IMR-90 (cell line): ENCODE measurements around the gene ASRGL1. TPM values are rescaled to one million over a fixed set of nuclear protein-coding genes. Genes with fewer than 3 reads are reported as not detected.

Experiments
- ATAC-seq: fragments of 200-7000 bp; cut with Tn5 transposase; 2 replicates; pipeline ENCODE4 v1.9.1; 2020; ENCODE audit warnings: low read depth, mild to moderate bottlenecking, moderate library complexity
- BruUV-seq: library from RNA; stranded (reverse); fragments of 400-500 nt; replicated peaks from 2 replicates; lab custom pipeline; 2021; lab: Mats Ljungman, UMichigan
- CTCF ChIA-PET: fragments of 300-600 bp; formaldehyde crosslinking; extraction: SDS; loops from one replicate; lab custom pipeline; 2021; ENCODE audit warnings: antibody characterized with exemption; lab: Yijun Ruan, JAX
- POLR2A ChIA-PET: fragments of 300-600 bp; sonication (Branson Sonifier 250); formaldehyde crosslinking; loops from one replicate; lab custom pipeline; 2022; ENCODE audit warnings: antibody characterized with exemption; ENCODE audit not compliant: unreplicated experiment; lab: Charles Lee
- DNase-seq: peaks from one replicate; pipeline ENCODE4 v3.0.0; 2013
- H2AFZ ChIP-seq: replicated peaks from 2 replicates; pipeline ENCODE3; 2013; ENCODE audit warnings: low read length, mild to moderate bottlenecking; ENCODE audit not compliant: poor library complexity
- H2AK5ac ChIP-seq: 2 replicates; pipeline ENCODE4 v1.6.1; 2013; ENCODE audit warnings: low read depth, low read length, inconsistent platforms
- H2AK9ac ChIP-seq: replicated peaks from 2 replicates; pipeline ENCODE3; 2013; ENCODE audit warnings: mild to moderate bottlenecking, low read depth, low read length, moderate library complexity; ENCODE audit not compliant: poor library complexity
- H2BK120ac ChIP-seq: 2 replicates; pipeline ENCODE4 v1.6.1; 2013; ENCODE audit warnings: low read depth, low read length, inconsistent platforms
- H2BK15ac ChIP-seq: 3 replicates; pipeline ENCODE4 v1.6.1; 2013; ENCODE audit warnings: low read depth, low read length, inconsistent platforms
- H2BK20ac ChIP-seq: 2 replicates; pipeline ENCODE4 v1.6.1; 2013; ENCODE audit warnings: low read depth, mild to moderate bottlenecking, inconsistent platforms, low read length, moderate library complexity
- H2BK5ac ChIP-seq: 2 replicates; pipeline ENCODE4 v1.6.1; 2013; ENCODE audit warnings: mild to moderate bottlenecking, low read depth, low read length, inconsistent platforms; ENCODE audit not compliant: poor library complexity, severe bottlenecking
- H3K14ac ChIP-seq: replicated peaks from 2 replicates; pipeline ENCODE4 v1.6.1; 2013; ENCODE audit warnings: low read depth, low read length, inconsistent platforms
- H3K18ac ChIP-seq: 2 replicates; pipeline ENCODE4 v1.6.1; 2013; ENCODE audit warnings: low read depth, low read length, control low read depth
- H3K23ac ChIP-seq: 2 replicates; pipeline ENCODE4 v1.6.1; 2013; ENCODE audit warnings: low read depth, low read length, inconsistent platforms
- H3K27ac ChIP-seq: 2 replicates; pipeline ENCODE4 v1.5.1; 2013; ENCODE audit warnings: mild to moderate bottlenecking, control low read depth, low read length; ENCODE audit not compliant: insufficient read depth
- H3K27me3 ChIP-seq: 2 replicates; pipeline ENCODE4 v1.6.1; 2013; ENCODE audit warnings: low read length; ENCODE audit not compliant: control insufficient read depth, insufficient read depth
- H3K36me3 ChIP-seq: 2 replicates; pipeline ENCODE4 v1.6.1; 2013; ENCODE audit warnings: low read length, mixed read lengths; ENCODE audit not compliant: control insufficient read depth, insufficient read depth
- H3K4ac ChIP-seq: 2 replicates; pipeline ENCODE4 v1.6.1; 2013; ENCODE audit warnings: low read depth, low read length, inconsistent platforms
- H3K4me1 ChIP-seq: 2 replicates; pipeline ENCODE4 v1.6.1; 2013; ENCODE audit warnings: low read length, mixed read lengths; ENCODE audit not compliant: control insufficient read depth, insufficient read depth
- H3K4me2 ChIP-seq: 2 replicates; pipeline ENCODE4 v1.6.1; 2013; ENCODE audit warnings: low read depth, mild to moderate bottlenecking, control low read depth, low read length, moderate library complexity
- H3K4me3 ChIP-seq: 2 replicates; pipeline ENCODE4 v1.5.1; 2013; ENCODE audit warnings: low read depth, mild to moderate bottlenecking, control low read depth, low read length, moderate library complexity; ENCODE audit not compliant: insufficient read depth
- H3K56ac ChIP-seq: 2 replicates; pipeline ENCODE4 v1.6.1; 2013; ENCODE audit warnings: low read length, inconsistent platforms; ENCODE audit not compliant: insufficient read depth; ENCODE audit errors: extremely low read depth
- H3K79me1 ChIP-seq, 2 experiments: 2 replicates each; pipeline ENCODE4 v1.6.1; 2013; ENCODE audit warnings: low read length in 2 of 2, inconsistent platforms in 1 of 2, low read depth in 1 of 2
- H3K9ac ChIP-seq: 2 replicates; pipeline ENCODE4 v1.6.1; 2013; ENCODE audit warnings: low read depth, low read length, control low read depth
- H3K9me1 ChIP-seq: 2 replicates; pipeline ENCODE4 v1.6.1; 2013; ENCODE audit warnings: low read length, inconsistent platforms; ENCODE audit not compliant: insufficient read depth
- H3K9me3 ChIP-seq: 2 replicates; pipeline ENCODE4 v1.6.1; 2013; ENCODE audit warnings: low read length; ENCODE audit not compliant: control insufficient read depth, insufficient read depth
- H4K20me1 ChIP-seq: 2 replicates; pipeline ENCODE4 v1.6.1; 2013; ENCODE audit warnings: low read length, inconsistent platforms; ENCODE audit not compliant: insufficient read depth
- H4K5ac ChIP-seq: 2 replicates; pipeline ENCODE4 v1.6.1; 2013; ENCODE audit warnings: mild to moderate bottlenecking, low read depth, low read length, control low read depth
- H4K8ac ChIP-seq, 2 experiments: 2 replicates each; pipeline ENCODE4 v1.6.1; 2013; ENCODE audit warnings: low read depth in 2 of 2, low read length in 2 of 2, control low read depth in 1 of 2, inconsistent platforms in 1 of 2
- H4K91ac ChIP-seq: 2 replicates; pipeline ENCODE4 v1.6.1; 2013; ENCODE audit warnings: low read depth, low read length, inconsistent platforms; ENCODE audit not compliant: insufficient read depth
- CEBPB ChIP-seq: IDR thresholded peaks from 2 replicates; pipeline ENCODE4 v1.6.1; 2012; ENCODE audit warnings: low read depth, low read length, improper control_type of control experiment
- CHD1 ChIP-seq: IDR thresholded peaks from 2 replicates; pipeline ENCODE4 v1.6.1; 2012; ENCODE audit warnings: low read depth, low read length, improper control_type of control experiment
- ELK1 ChIP-seq: fragments of 150-350 bp; IDR thresholded peaks from 2 replicates; pipeline ENCODE4 v1.6.1; 2016; ENCODE audit warnings: low read depth, mild to moderate bottlenecking, low read length, moderate library complexity, borderline replicate concordance
- FOS ChIP-seq: fragments of 150-350 bp; IDR thresholded peaks from 2 replicates; pipeline ENCODE4 v1.6.1; 2016; ENCODE audit warnings: low read depth, low read length
- MAFK ChIP-seq: IDR thresholded peaks from 2 replicates; pipeline ENCODE4 v1.6.1; 2012; ENCODE audit warnings: low read depth, low read length, improper control_type of control experiment
- MAZ ChIP-seq: IDR thresholded peaks from 2 replicates; pipeline ENCODE4 v1.6.1; 2012; ENCODE audit warnings: low read depth, mild to moderate bottlenecking, low read length, improper control_type of control experiment, moderate library complexity, borderline replicate concordance
- MXI1 ChIP-seq: IDR thresholded peaks from 2 replicates; pipeline ENCODE4 v1.6.1; 2012; ENCODE audit warnings: low read depth, mild to moderate bottlenecking, low read length, moderate library complexity, borderline replicate concordance
- NFE2L2 ChIP-seq: fragments of 150-350 bp; IDR thresholded peaks from 2 replicates; pipeline ENCODE4 v1.6.1; 2016; ENCODE audit warnings: low read depth, mild to moderate bottlenecking, low read length
- POLR2A ChIP-seq: IDR thresholded peaks from 2 replicates; pipeline ENCODE4 v1.6.1; 2012; ENCODE audit warnings: mild to moderate bottlenecking, low read depth, low read length
- RCOR1 ChIP-seq: IDR thresholded peaks from 2 replicates; pipeline ENCODE4 v1.6.1; 2012; ENCODE audit warnings: mild to moderate bottlenecking, low read length, improper control_type of control experiment; ENCODE audit not compliant: insufficient replicate concordance
- RFX5 ChIP-seq: IDR thresholded peaks from 2 replicates; pipeline ENCODE4 v1.8.0; 2012; ENCODE audit warnings: low read depth, mild to moderate bottlenecking, low read length, moderate library complexity
- SMC3 ChIP-seq: fragments of 150-350 bp; IDR thresholded peaks from 2 replicates; pipeline ENCODE4 v1.6.1; 2016; ENCODE audit warnings: low read depth, mild to moderate bottlenecking, antibody characterized with exemption, low read length, moderate library complexity
- WGBS, 2 experiments: methylation state at CpG; one replicate each; pipeline versions ENCODE4 v1.1.5 to v1.1.7; 2013; ENCODE audit warnings: missing lambda C conversion rate in 2 of 2; ENCODE audit not compliant: insufficient read length in 1 of 2; ENCODE audit errors: extremely low coverage in 2 of 2; 5-methylcytosine and 5-hydroxymethylcytosine counted together
- dilution Hi-C: fragments of 300-500 bp; cut with HindIII; formaldehyde crosslinking; loops from one replicate; pipeline ENCODE4 v1.14.3; 2018; ENCODE audit warnings: low sequenced_read_pairs; ENCODE audit not compliant: unreplicated experiment
- in situ Hi-C: fragments of 300-500 bp; cut with MboI; formaldehyde crosslinking; loops from 3 replicates; pipeline ENCODE4 v1.14.3; 2019; ENCODE audit warnings: low sequenced_read_pairs, inconsistent platforms, mixed read lengths
- intact Hi-C: fragments of 100-400 bp; cut with micrococcal nuclease; formaldehyde crosslinking; loops from 2 replicates; pipeline ENCODE4 v1.10.0; 2022
- polyA plus RNA-seq, 3 experiments: library from polyadenylated mRNA; depleted of rRNA; stranded (reverse); fragments of >200 nt; gene quantifications; 2 replicates each; pipeline ENCODE4 v1.2.3, GENCODE V29; 2012; ENCODE audit warnings: low replicate concordance in 1 of 3
- total RNA-seq: library from RNA; depleted of rRNA; stranded (reverse); fragments of >200 nt; gene quantifications from 2 replicates; pipeline ENCODE4 v1.2.3, GENCODE V29; 2012
- TF ChIP-seq, protein P1 (sequence below): fragments of 150-350 bp; IDR thresholded peaks from 2 replicates; pipeline ENCODE4 v1.6.1; 2017; ENCODE audit warnings: mild to moderate bottlenecking, antibody characterized with exemption, low read length, low read depth
- TF ChIP-seq, protein P2 (sequence below): conservative IDR thresholded peaks from 2 replicates; pipeline ENCODE4 v1.5.1; 2012; ENCODE audit warnings: mild to moderate bottlenecking, low read depth, low read length, improper control_type of control experiment

Gene ASRGL1
- total and polyA plus RNA-seq, 2 of the 4 experiments (the other 2 are of a cell fraction): 0.72 TPM; not detected in 1

DNA sequence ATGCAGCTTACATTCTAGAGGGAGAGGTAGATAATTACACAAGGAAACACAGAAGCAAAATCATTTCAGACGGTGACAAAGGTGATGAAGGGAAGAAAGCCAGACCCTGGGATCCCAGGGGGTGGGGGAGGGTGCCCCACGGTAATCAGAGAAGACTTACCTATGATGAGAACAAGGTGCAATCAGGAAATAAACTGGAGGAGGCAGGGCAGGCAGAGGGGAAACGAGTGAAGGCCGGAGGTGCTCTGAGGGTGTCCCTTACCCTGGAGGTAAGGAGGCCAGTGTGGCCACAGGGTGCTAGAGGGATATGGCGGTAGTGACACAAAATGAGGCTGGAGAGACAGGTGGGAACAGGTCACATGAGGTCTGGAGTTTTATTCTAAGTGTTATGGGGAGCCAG is 67.7 kb downstream of the ASRGL1 start:
- no peak overlapping the region for H3K4me2 ChIP-seq
- H3K4ac ChIP-seq: no peak overlapping the region
- H3K27me3 ChIP-seq: no peaks in the 10 kb centered on the region
- H3K27ac ChIP-seq: no peak overlapping the region
- no peak overlapping the region for H2AK5ac ChIP-seq
- no peak overlapping the region for H2AFZ ChIP-seq
- no peak overlapping the region for H3K56ac ChIP-seq
- POLR2A ChIA-PET: no interaction called here
- H3K23ac ChIP-seq: no peak overlapping the region
- CTCF ChIA-PET: no interaction called here
- H4K20me1 ChIP-seq: no peaks in the 10 kb centered on the region
- intact Hi-C loops: no loop called here
- H3K4me1 ChIP-seq: peaks cover 8% of the 10 kb centered on the region
- no peaks in the 10 kb centered on the region for H3K79me1 ChIP-seq
- no peak overlapping the region for H3K18ac ChIP-seq
- TF ChIP-seq CHD1: no peak
- no peak for TF ChIP-seq MAFK
- TF ChIP-seq POLR2A: no peak
- no peak for TF ChIP-seq FOS
- no peak for TF ChIP-seq SMC3
- TF ChIP-seq, protein P1, sequence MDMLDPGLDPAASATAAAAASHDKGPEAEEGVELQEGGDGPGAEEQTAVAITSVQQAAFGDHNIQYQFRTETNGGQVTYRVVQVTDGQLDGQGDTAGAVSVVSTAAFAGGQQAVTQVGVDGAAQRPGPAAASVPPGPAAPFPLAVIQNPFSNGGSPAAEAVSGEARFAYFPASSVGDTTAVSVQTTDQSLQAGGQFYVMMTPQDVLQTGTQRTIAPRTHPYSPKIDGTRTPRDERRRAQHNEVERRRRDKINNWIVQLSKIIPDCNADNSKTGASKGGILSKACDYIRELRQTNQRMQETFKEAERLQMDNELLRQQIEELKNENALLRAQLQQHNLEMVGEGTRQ: no peak
- no peak for TF ChIP-seq RCOR1
- TF ChIP-seq RFX5: no peak
- TF ChIP-seq MAZ: no peak
- TF ChIP-seq MXI1: no peak
- TF ChIP-seq NFE2L2: no peak
- TF ChIP-seq, protein P2, sequence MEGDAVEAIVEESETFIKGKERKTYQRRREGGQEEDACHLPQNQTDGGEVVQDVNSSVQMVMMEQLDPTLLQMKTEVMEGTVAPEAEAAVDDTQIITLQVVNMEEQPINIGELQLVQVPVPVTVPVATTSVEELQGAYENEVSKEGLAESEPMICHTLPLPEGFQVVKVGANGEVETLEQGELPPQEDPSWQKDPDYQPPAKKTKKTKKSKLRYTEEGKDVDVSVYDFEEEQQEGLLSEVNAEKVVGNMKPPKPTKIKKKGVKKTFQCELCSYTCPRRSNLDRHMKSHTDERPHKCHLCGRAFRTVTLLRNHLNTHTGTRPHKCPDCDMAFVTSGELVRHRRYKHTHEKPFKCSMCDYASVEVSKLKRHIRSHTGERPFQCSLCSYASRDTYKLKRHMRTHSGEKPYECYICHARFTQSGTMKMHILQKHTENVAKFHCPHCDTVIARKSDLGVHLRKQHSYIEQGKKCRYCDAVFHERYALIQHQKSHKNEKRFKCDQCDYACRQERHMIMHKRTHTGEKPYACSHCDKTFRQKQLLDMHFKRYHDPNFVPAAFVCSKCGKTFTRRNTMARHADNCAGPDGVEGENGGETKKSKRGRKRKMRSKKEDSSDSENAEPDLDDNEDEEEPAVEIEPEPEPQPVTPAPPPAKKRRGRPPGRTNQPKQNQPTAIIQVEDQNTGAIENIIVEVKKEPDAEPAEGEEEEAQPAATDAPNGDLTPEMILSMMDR: no peak
- no peak for TF ChIP-seq CEBPB
- no peak for TF ChIP-seq ELK1
- in situ Hi-C loops: no loop called here
- no TSS peak for BruUV-seq
- no peaks in the 10 kb centered on the region for H3K9me3 ChIP-seq
- H4K8ac ChIP-seq: no peak overlapping the region
- H2BK120ac ChIP-seq: no peak overlapping the region
- WGBS, 2 experiments: 100% methylated on average over 1 of the region's 5 CpGs; no CpG with 5 or more reads in 1 of the 2 experiments
- H2BK5ac ChIP-seq: no peak overlapping the region
- no peaks in the 10 kb centered on the region for H3K9me1 ChIP-seq
- H3K9ac ChIP-seq: no peak overlapping the region
- ATAC-seq (no peak), DNase-seq (no peak)
- H4K5ac ChIP-seq: no peak overlapping the region
- dilution Hi-C loops: no loop called here
- no peaks in the 10 kb centered on the region for H3K36me3 ChIP-seq
- no peak overlapping the region for H3K14ac ChIP-seq
- H3K4me3 ChIP-seq: no peak overlapping the region
- H2BK15ac ChIP-seq: no peak overlapping the region
- H2BK20ac ChIP-seq: no peak overlapping the region
- no peak overlapping the region for H2AK9ac ChIP-seq
- no peak overlapping the region for H4K91ac ChIP-seq
